ENCODE data around the gene CASP2. TPM values are rescaled to one million over a fixed set of nuclear protein-coding genes. Genes with fewer than 3 reads are reported as not detected.

The CASP2 gene
- total RNA-seq, 2 donors from 2014 or later = 33.9 to 47.0 TPM

DNA sequence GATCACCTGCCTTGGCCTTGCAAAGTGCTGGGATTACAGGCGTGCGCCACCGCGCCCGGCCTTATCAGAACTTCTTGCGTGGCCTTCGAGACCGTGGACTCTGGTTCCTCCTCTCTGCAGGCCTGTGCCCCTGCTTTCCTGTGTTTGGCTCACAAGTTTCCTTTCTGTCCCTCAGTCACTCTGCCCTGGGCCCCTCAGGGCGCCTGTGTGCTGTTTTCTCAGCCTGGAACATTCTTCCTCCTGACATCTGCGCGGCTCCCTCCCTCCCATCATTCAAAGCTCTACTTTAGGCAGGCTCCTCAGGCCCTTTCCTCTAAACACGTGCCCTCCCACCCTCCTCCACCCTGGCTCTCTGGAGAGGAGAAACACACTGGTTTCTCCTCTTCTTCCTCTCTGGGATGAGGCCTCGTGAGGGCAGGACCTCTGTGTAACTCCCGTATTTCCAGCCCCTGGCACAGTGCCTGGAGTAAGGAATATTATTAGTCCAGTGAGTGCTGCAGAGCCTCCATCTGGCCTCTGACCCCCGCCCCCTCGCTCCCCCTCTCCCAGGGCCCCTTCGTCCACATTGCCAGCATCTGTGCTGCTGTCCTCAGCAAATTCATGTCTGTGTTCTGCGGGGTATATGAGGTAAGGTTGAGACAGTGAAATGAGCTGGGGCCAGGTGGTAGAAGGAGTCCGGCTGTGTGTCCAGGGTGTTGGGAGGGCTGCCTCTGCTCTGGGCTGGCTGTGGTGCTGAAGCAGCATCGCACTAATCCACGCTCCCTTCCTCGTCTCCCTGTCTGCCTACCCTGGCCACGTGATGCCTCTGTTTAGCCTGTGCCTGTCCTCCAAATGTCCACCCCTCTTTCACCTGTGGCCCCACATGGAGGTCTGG lies 34.8 kb downstream of the CASP2 start:
- TF ChIP-seq, protein P1, sequence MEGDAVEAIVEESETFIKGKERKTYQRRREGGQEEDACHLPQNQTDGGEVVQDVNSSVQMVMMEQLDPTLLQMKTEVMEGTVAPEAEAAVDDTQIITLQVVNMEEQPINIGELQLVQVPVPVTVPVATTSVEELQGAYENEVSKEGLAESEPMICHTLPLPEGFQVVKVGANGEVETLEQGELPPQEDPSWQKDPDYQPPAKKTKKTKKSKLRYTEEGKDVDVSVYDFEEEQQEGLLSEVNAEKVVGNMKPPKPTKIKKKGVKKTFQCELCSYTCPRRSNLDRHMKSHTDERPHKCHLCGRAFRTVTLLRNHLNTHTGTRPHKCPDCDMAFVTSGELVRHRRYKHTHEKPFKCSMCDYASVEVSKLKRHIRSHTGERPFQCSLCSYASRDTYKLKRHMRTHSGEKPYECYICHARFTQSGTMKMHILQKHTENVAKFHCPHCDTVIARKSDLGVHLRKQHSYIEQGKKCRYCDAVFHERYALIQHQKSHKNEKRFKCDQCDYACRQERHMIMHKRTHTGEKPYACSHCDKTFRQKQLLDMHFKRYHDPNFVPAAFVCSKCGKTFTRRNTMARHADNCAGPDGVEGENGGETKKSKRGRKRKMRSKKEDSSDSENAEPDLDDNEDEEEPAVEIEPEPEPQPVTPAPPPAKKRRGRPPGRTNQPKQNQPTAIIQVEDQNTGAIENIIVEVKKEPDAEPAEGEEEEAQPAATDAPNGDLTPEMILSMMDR (IDR thresholded peaks at IDR 0.05) = no peak
- Histone ChIP-seq H3K27me3 (no peaks in the 10 kb centered on the region), H3K27ac (no peak overlapping the region), H3K4me3 (no peak overlapping the region), H3K9me3 (no peaks in the 10 kb centered on the region), H3K9ac (ENCODE audit: low read depth in 2 of 2, low read length in 2 of 2) (no peak overlapping the region), H3K4me1 (no peaks in the 10 kb centered on the region), H3K36me3 (no peaks in the 10 kb centered on the region)
- no peak for DNase-seq
- intact Hi-C loops (cut with DNase I) = loop anchor here (5.0 kb wide), 1 partner anchor 89 kb away; no protein-coding TSS in a partner anchor

DNA sequence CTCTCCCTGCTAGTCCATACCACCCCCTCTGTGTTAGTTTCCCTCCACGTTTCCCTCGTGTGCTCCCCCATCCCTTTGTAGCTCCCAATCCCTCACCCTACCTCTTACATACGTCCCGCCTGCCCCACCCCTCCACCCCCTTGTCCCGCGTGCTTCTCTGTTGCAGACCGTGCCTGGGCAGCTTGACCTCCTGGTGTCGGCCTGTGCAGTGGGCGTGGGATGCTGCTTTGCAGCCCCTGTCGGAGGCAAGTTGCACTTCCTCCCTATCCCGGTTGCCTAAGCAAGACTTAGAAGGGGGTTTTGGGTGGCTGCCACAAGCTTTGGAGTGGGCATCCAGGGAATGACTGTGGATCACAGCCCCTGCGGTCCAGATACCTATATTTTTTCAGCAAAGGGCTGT lies 35.5 kb downstream of the CASP2 start:
- H3K36me3 ChIP-seq = no peaks in the 10 kb centered on the region
- H3K4me3 ChIP-seq = no peak overlapping the region
- intact Hi-C loops (cut with DNase I) = loop anchor here (5.0 kb wide), 1 partner anchor 89 kb away; no protein-coding TSS in a partner anchor
- DNase-seq = no peak
- H3K4me1 ChIP-seq = no peaks in the 10 kb centered on the region
- no peak overlapping the region for H3K9ac ChIP-seq (ENCODE audit: low read depth in 2 of 2, low read length in 2 of 2)
- H3K27ac ChIP-seq = no peak overlapping the region
- no peaks in the 10 kb centered on the region for H3K27me3 ChIP-seq
- TF ChIP-seq, protein P1 (IDR thresholded peaks at IDR 0.05) = no peak
- H3K9me3 ChIP-seq = no peaks in the 10 kb centered on the region

GRCh38 chr7:143325240-143325639 lies 37.1 kb downstream of the CASP2 start:
- H3K9me3 ChIP-seq = no peaks in the 10 kb centered on the region
- H3K4me1 ChIP-seq = no peaks in the 10 kb centered on the region
- no peak overlapping the region for H3K27ac ChIP-seq
- no peaks in the 10 kb centered on the region for H3K36me3 ChIP-seq
- no peak overlapping the region for H3K9ac ChIP-seq (ENCODE audit: low read depth in 2 of 2, low read length in 2 of 2)
- H3K27me3 ChIP-seq = no peaks in the 10 kb centered on the region
- intact Hi-C loops (cut with DNase I) = no loop called here
- DNase-seq = no peak
- TF ChIP-seq, protein P1 (IDR thresholded peaks at IDR 0.05) = no peak
- H3K4me3 ChIP-seq = no peak overlapping the region

DNA sequence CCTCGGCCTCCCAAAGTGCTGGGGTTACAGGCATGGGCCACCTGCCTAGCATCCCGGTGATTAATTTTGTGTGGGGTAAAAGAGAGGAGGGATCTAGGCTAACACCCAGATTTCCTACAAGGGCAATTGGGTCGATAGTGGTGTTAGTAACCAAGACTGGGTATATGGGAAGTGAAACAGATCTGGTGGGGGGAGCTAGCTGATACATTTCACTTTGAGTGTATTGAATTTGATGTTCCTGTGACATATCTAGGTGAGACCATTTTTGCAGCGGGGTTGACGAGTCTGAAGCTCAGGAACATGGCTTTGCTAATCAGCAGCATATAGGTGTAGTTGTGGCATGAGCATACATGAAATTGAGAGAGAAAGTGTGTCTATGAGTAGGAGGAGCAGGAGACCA lies 39.8 kb downstream of the CASP2 start:
- intact Hi-C loops (cut with DNase I) = no loop called here
- no peak overlapping the region for H3K9ac ChIP-seq (ENCODE audit: low read depth in 2 of 2, low read length in 2 of 2)
- DNase-seq = no peak
- no peaks in the 10 kb centered on the region for H3K9me3 ChIP-seq
- no peaks in the 10 kb centered on the region for H3K27me3 ChIP-seq
- no peak overlapping the region for H3K4me3 ChIP-seq
- TF ChIP-seq, protein P1 (IDR thresholded peaks at IDR 0.05) = no peak
- H3K36me3 ChIP-seq = no peaks in the 10 kb centered on the region
- no peak overlapping the region for H3K27ac ChIP-seq
- no peaks in the 10 kb centered on the region for H3K4me1 ChIP-seq

GRCh38 chr7:143329471-143330170 lies 41.5 kb downstream of the CASP2 start:
- Histone ChIP-seq H3K27me3 (no peaks in the 10 kb centered on the region), H3K27ac (no peak overlapping the region), H3K4me3 (no peak overlapping the region), H3K4me1 (no peaks in the 10 kb centered on the region), H3K36me3 (no peaks in the 10 kb centered on the region), H3K9ac (ENCODE audit: low read depth in 2 of 2, low read length in 2 of 2) (no peak overlapping the region), H3K9me3 (no peaks in the 10 kb centered on the region)
- intact Hi-C loops (cut with DNase I) = no loop called here
- DNase-seq = no peak
- TF ChIP-seq, protein P1 (IDR thresholded peaks at IDR 0.05) = no peak
